ENCODE data around the gene HIGD1B. TPM values are rescaled to one million over a fixed set of nuclear protein-coding genes. Genes with fewer than 3 reads are reported as not detected.

The HIGD1B gene
- total and polyA plus RNA-seq, 2 donors (not counting 3 experiments of a cell fraction or from before 2014, with no cell fraction given), result not detected

DNA sequence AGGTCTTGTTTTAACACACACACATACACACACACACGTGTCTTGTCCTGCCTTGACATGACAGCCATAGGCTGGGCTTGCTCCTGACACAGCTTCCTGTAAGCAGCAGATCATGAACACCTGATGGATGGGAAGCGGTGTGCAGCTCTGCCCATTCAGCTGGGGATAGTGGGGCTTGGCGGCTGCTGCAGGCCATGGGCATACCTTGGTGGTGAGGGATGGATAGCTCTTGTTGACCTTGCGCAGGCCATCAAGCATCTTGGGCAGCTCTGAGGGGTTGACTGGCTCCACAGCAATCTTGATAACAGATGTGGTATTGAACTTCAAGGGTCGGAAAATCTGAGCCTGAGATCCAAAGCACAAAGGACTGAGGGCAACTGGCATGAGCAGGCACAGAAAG lies 12.0 kb downstream of the HIGD1B start:
- no TSS peak for BruUV-seq (replicated peaks)
- no peak for DNase-seq (ENCODE audit: low read depth, low spot score)
- peaks cover 14% of the 10 kb centered on the region for H3K4me1 ChIP-seq (ENCODE audit: control insufficient read depth, extremely low read depth, insufficient read depth, low read length)
- H3K4me3 ChIP-seq (replicated peaks in 1 of 3; ENCODE audit: insufficient read depth in 1 of 3, low read depth in 1 of 3, low read length in 3 of 3), result no peak overlapping the region
- no peaks in the 10 kb centered on the region for H3K79me2 ChIP-seq (ENCODE audit: control insufficient read depth, insufficient read depth, low read length)
- H3K4me2 ChIP-seq (ENCODE audit: insufficient read depth, low read length), result no peak overlapping the region
- dilution Hi-C loops (cut with MboI; ENCODE audit: extremely low pct_ligation_motif_present, low sequenced_read_pairs), result loop anchor here (25.0 kb wide), 1 partner anchor 97 kb away; the partner anchor contains the start of gene ADAM11
- no peaks in the 10 kb centered on the region for H3K27me3 ChIP-seq (ENCODE audit: control insufficient read depth in 2 of 2, insufficient read depth in 2 of 2, low read length in 2 of 2)
- no peak overlapping the region for H2AFZ ChIP-seq (ENCODE audit: low read depth, low read length)
- no peaks in the 10 kb centered on the region for H4K20me1 ChIP-seq (replicated peaks; ENCODE audit: control insufficient read depth, extremely low read depth, insufficient read depth, low read length)
- H3K27ac ChIP-seq (ENCODE audit: insufficient read depth, low read depth, low read length), result no peak overlapping the region
- intact Hi-C loops (cut with micrococcal nuclease), result no loop called here
- TF ChIP-seq EZH2 (IDR thresholded peaks at IDR 0.05; ENCODE audit: borderline replicate concordance, low read depth, low read length, severe bottlenecking), result no peak
- TF ChIP-seq MYC (IDR thresholded peaks at IDR 0.05; ENCODE audit: low read depth, low read length), result no peak
- TF ChIP-seq, protein P1, sequence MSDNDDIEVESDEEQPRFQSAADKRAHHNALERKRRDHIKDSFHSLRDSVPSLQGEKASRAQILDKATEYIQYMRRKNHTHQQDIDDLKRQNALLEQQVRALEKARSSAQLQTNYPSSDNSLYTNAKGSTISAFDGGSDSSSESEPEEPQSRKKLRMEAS (IDR thresholded peaks at IDR 0.05; ENCODE audit: insufficient read depth, insufficient read length), result no peak
- TF ChIP-seq POLR2AphosphoS5 (IDR thresholded peaks at IDR 0.05; ENCODE audit: insufficient read depth, low read depth, low read length), result no peak
- H3K9me1 ChIP-seq (replicated peaks; ENCODE audit: control insufficient read depth, extremely low read depth, insufficient read depth, low read length), result no peaks in the 10 kb centered on the region
- no peaks in the 10 kb centered on the region for H3K9me3 ChIP-seq (replicated peaks; ENCODE audit: control insufficient read depth, insufficient read depth, low read length)
- H3K9ac ChIP-seq (replicated peaks; ENCODE audit: extremely low read depth, insufficient read depth, low read length), result no peak overlapping the region
- ChIA-PET CTCF (interaction anchor here (1.6 to 16.1 kb wide), 2 partner anchors 19 to 83 kb away, joined by 4 to 368 read pairs; no protein-coding TSS in a partner anchor), POLR2A (no interaction called here)
- FAIRE-seq, result no peak
- peaks cover 21 to 55% of the 10 kb centered on the region in 2 experiments for H3K36me3 ChIP-seq (ENCODE audit: control insufficient read depth in 2 of 2, extremely low read depth in 1 of 2, insufficient read depth in 2 of 2, low read length in 2 of 2)

DNA sequence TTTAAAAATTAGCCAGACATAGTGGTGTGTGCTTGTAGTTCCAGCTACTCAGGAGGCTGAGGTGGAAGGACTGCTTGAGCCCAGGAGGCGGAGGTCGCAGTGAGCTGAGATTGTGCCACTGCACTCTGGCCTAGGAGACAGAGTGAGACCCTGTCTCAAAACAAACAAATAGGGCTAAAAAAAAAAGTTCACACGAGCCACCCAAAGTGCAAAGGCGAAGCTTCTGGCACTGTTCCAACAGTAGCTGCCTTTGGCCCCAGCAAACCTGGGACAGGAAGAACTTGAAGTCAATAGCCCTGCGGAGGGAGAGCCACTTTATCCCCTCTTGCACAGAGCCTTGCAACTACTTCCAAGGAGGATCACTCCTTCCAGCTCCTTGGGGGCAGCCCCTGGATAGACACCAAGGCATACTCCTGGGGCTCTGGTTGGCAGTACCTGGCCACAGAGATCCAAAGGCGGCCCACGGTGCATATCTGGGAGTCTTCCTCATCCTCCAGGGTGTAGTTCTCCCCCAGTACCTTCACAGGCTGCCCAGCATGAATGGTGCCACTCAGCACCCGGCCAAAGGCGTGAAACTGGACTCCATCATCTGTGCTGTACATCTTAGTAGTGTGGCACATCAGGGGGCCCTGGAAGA lies 14.7 kb downstream of the HIGD1B start:
- no peaks in the 10 kb centered on the region for H3K9me3 ChIP-seq (replicated peaks; ENCODE audit: control insufficient read depth, insufficient read depth, low read length)
- peaks cover 19 to 37% of the 10 kb centered on the region in 2 experiments for H3K36me3 ChIP-seq (ENCODE audit: control insufficient read depth in 2 of 2, extremely low read depth in 1 of 2, insufficient read depth in 2 of 2, low read length in 2 of 2)
- POLR2A ChIA-PET, result no interaction called here
- H2AFZ ChIP-seq (ENCODE audit: low read depth, low read length), result no peak overlapping the region
- peaks cover 14% of the 10 kb centered on the region for H3K4me1 ChIP-seq (ENCODE audit: control insufficient read depth, extremely low read depth, insufficient read depth, low read length)
- no peak for TF ChIP-seq EZH2 (IDR thresholded peaks at IDR 0.05; ENCODE audit: borderline replicate concordance, low read depth, low read length, severe bottlenecking)
- no peak for TF ChIP-seq JUN (IDR thresholded peaks at IDR 0.05; ENCODE audit: borderline replicate concordance, insufficient read depth, insufficient read length, low read depth)
- TF ChIP-seq FOS (IDR thresholded peaks at IDR 0.05; ENCODE audit: borderline replicate concordance, insufficient read depth, low read length), result no peak
- TF ChIP-seq POLR2AphosphoS5 (IDR thresholded peaks at IDR 0.05; ENCODE audit: insufficient read depth, low read depth, low read length), result no peak
- TF ChIP-seq, protein P2, sequence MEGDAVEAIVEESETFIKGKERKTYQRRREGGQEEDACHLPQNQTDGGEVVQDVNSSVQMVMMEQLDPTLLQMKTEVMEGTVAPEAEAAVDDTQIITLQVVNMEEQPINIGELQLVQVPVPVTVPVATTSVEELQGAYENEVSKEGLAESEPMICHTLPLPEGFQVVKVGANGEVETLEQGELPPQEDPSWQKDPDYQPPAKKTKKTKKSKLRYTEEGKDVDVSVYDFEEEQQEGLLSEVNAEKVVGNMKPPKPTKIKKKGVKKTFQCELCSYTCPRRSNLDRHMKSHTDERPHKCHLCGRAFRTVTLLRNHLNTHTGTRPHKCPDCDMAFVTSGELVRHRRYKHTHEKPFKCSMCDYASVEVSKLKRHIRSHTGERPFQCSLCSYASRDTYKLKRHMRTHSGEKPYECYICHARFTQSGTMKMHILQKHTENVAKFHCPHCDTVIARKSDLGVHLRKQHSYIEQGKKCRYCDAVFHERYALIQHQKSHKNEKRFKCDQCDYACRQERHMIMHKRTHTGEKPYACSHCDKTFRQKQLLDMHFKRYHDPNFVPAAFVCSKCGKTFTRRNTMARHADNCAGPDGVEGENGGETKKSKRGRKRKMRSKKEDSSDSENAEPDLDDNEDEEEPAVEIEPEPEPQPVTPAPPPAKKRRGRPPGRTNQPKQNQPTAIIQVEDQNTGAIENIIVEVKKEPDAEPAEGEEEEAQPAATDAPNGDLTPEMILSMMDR (IDR thresholded peaks at IDR 0.05; ENCODE audit: extremely low read depth in 1 of 2, insufficient read depth in 1 of 2, low read depth in 1 of 2, low read length in 2 of 2), result no peak
- no peak for TF ChIP-seq POLR2A (IDR thresholded peaks at IDR 0.05; ENCODE audit: low read depth, low read length)
- TF ChIP-seq, protein P1 (IDR thresholded peaks at IDR 0.05; ENCODE audit: insufficient read depth, insufficient read length), result no peak
- TF ChIP-seq GATA2 (IDR thresholded peaks at IDR 0.05; ENCODE audit: insufficient read depth, insufficient read length, low read depth, low read length), result no peak
- no peak for TF ChIP-seq MYC (IDR thresholded peaks at IDR 0.05; ENCODE audit: low read depth, low read length)
- CTCF ChIA-PET, result interaction anchor here (0.9 to 16.1 kb wide), 10 partner anchors 10 to 125 kb away, joined by 3 to 368 read pairs (median 3); no protein-coding TSS in a partner anchor
- no peaks in the 10 kb centered on the region for H3K27me3 ChIP-seq (ENCODE audit: control insufficient read depth in 2 of 2, insufficient read depth in 2 of 2, low read length in 2 of 2)
- no peak overlapping the region for H3K4me2 ChIP-seq (ENCODE audit: insufficient read depth, low read length)
- no peaks in the 10 kb centered on the region for H4K20me1 ChIP-seq (replicated peaks; ENCODE audit: control insufficient read depth, extremely low read depth, insufficient read depth, low read length)
- peak overlapping the region; percentile 15 for H3K27ac ChIP-seq (ENCODE audit: insufficient read depth, low read depth, low read length)
- no peak for FAIRE-seq
- no peak overlapping the region for H3K4me3 ChIP-seq (replicated peaks in 1 of 3; ENCODE audit: insufficient read depth in 1 of 3, low read depth in 1 of 3, low read length in 3 of 3)
- dilution Hi-C loops (cut with MboI; ENCODE audit: extremely low pct_ligation_motif_present, low sequenced_read_pairs), result loop anchor here (25.0 kb wide), 1 partner anchor 100 kb away; the partner anchor contains the start of gene ADAM11
- intact Hi-C loops (cut with micrococcal nuclease), result no loop called here
- no peak overlapping the region for H3K9ac ChIP-seq (replicated peaks; ENCODE audit: extremely low read depth, insufficient read depth, low read length)
- H3K79me2 ChIP-seq (ENCODE audit: control insufficient read depth, insufficient read depth, low read length), result no peaks in the 10 kb centered on the region
- BruUV-seq (replicated peaks), result no TSS peak
- no peaks in the 10 kb centered on the region for H3K9me1 ChIP-seq (replicated peaks; ENCODE audit: control insufficient read depth, extremely low read depth, insufficient read depth, low read length)
- DNase-seq (ENCODE audit: low read depth, low spot score), result no peak
